Measurements from ENCODE around the gene FARP1. TPM values are rescaled to one million over a fixed set of nuclear protein-coding genes. Genes with fewer than 3 reads are reported as not detected.

Gene FARP1
- total and polyA plus RNA-seq, 10 of the 15 experiments (the other 5 are each of a cell fraction or from before 2014, with no cell fraction given) = 0.17 to 6.9 (median 0.68) TPM

DNA sequence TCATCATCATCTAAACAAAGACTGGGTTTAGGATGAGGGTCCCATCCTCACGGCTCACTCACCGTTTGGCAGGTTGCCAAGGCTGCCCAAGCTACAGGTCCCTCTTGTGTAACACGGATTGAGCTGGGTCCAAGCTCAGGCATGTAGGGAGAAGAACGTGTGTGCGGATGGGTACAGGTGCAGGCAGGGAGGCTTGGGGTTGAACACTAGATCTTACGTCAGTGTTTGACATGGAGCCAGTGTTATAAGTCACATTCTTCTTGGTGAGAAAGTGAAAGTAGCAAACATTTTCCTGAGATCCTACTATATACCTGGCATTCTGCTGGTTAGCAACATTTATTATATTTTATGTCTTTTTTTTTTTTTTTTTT, 171.0 kb downstream of the FARP1 start (continued):
- TF ChIP-seq KLF5 (IDR thresholded peaks at IDR 0.05; ENCODE audit: partially characterized antibody) (no peak), KAT2A (conservative IDR thresholded peaks at IDR 0.05; ENCODE audit: control insufficient read depth, low read depth, low read length) (no peak), SIX5 (IDR thresholded peaks at IDR 0.05; ENCODE audit: low read depth, low read length, severe bottlenecking) (no peak), JUNB (IDR thresholded peaks at IDR 0.05) (no peak), HCFC1 (IDR thresholded peaks at IDR 0.05; ENCODE audit: low read length) (no peak), DPF2 (IDR thresholded peaks at IDR 0.05) (no peak)

DNA sequence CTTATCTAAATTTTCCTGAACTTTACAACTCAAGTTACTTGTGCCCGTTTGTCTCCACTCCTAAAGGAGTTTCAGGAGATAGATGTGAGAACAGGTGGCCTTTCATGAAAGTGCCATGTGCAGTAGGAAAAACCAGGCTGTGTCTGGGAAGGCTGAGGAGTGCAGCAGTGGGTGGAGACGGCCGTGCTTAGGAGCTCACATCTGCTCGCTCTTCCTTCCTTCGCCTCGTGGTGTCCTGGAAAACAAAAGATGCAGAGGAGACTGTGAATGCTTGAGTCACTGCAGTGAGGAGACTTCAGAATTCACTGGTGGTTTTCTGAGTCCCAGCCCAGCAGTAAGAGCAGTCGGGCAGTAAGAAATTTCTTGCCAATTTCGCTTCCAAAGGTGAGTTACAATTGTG, 172.6 kb downstream of the FARP1 start:
- H3K4me3 ChIP-seq = no peak overlapping the region
- no TSS peak for BruUV-seq (replicated peaks)
- ChIA-PET POLR2A (no interaction called here), RAD21 (ENCODE audit: unreplicated experiment) (no interaction called here), SMC1A (ENCODE audit: uncharacterized antibody, unreplicated experiment) (no interaction called here), CTCF (no interaction called here)
- ATAC-seq (no peak), DNase-seq (ENCODE audit: low read depth, low spot score) (no peak), FAIRE-seq (no peak)
- TF ChIP-seq, protein P1, sequence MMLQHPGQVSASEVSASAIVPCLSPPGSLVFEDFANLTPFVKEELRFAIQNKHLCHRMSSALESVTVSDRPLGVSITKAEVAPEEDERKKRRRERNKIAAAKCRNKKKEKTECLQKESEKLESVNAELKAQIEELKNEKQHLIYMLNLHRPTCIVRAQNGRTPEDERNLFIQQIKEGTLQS (IDR thresholded peaks at IDR 0.05; ENCODE audit: borderline replicate concordance, extremely low read depth, low read depth, low read length) = no peak
- no peak for TF ChIP-seq TCF7 (IDR thresholded peaks at IDR 0.05; ENCODE audit: borderline replicate concordance)
- no peak for TF ChIP-seq ATF7 (IDR thresholded peaks at IDR 0.05; ENCODE audit: low read depth)
- no peak for TF ChIP-seq IKZF2 (IDR thresholded peaks at IDR 0.05)
- no peaks in the 10 kb centered on the region for H3K27me3 ChIP-seq (replicated peaks in 1 of 2; ENCODE audit: control insufficient read depth in 2 of 2, insufficient read depth in 2 of 2, low read length in 1 of 2)
- H3K9ac ChIP-seq (ENCODE audit: control insufficient read depth, insufficient read depth, low read length) = no peak overlapping the region
- H3K79me2 ChIP-seq (ENCODE audit: control insufficient read depth, insufficient read depth, low read length) = no peaks in the 10 kb centered on the region
- no peak overlapping the region for H2AFZ ChIP-seq (ENCODE audit: control insufficient read depth, low read depth, low read length)
- H3K9me3 ChIP-seq (replicated peaks; ENCODE audit: control insufficient read depth, insufficient read depth, low read length) = no peaks in the 10 kb centered on the region
- H4K20me1 ChIP-seq (ENCODE audit: control insufficient read depth, insufficient read depth) = no peaks in the 10 kb centered on the region
- no peaks in the 10 kb centered on the region for H3K36me3 ChIP-seq (ENCODE audit: control insufficient read depth in 2 of 2, insufficient read depth in 2 of 2, low read length in 1 of 2)
- H3K4me1 ChIP-seq (ENCODE audit: control insufficient read depth, insufficient read depth, low read length) = no peaks in the 10 kb centered on the region
- 18% methylated on average over 8 of the region's 8 CpGs for WGBS (ENCODE audit: insufficient coverage, insufficient replicate concordance, low lambda C conversion rate, missing lambda C conversion rate)
- intact Hi-C loops (cut with micrococcal nuclease; ENCODE audit: unreplicated experiment) = no loop called here
- in situ Hi-C loops (cut with MboI) = no loop called here
- H3K27ac ChIP-seq (ENCODE audit: control insufficient read depth, insufficient read depth) = no peak overlapping the region
- no peak overlapping the region for H3K4me2 ChIP-seq (ENCODE audit: control insufficient read depth, insufficient read depth)
